ENCODE measurements around the gene MBLAC1.

- TF ChIP-seq CBX5 (IDR thresholded peaks at IDR 0.05; ENCODE audit: low read depth) (no peak), CTCF (IDR thresholded peaks at IDR 0.05 in 2 of 3, conservative IDR thresholded peaks at IDR 0.05 in 1 of 3; ENCODE audit: control insufficient read depth in 2 of 3, extremely low read depth in 1 of 3, insufficient read depth in 1 of 3, low read depth in 3 of 3, low read length in 3 of 3) (no peak)
These were observed 17.1 kb upstream of the MBLAC1 start for GRCh38 chr7:100109521-100110163.

Measured in GM12878 (cell line).